SK-N-SH treated with all-trans-retinoic acid at 6 μM for 48 hours (cell line): ENCODE measurements around the gene SH3BP5.

ENCODE experiments used
- ATAC-seq: fragments of 200-7000 bp; cut with Tn5 transposase; 3 replicates; pipeline ENCODE4 v1.9.1; 2020; ENCODE audit warnings: mild to moderate bottlenecking, moderate library complexity
- ARNTL ChIP-seq: fragments of 450-650 bp; formaldehyde crosslinking; IDR thresholded peaks from 2 replicates; pipeline ENCODE4 v1.5.0; 2020; ENCODE audit warnings: low read depth, mild to moderate bottlenecking, moderate library complexity, borderline replicate concordance
- BACH2 ChIP-seq: fragments of 250-450 bp; sonication (Bioruptor Pico); IDR thresholded peaks from 2 replicates; pipeline ENCODE4 v1.9.0; 2021; ENCODE audit warnings: mild to moderate bottlenecking, borderline replicate concordance
- CREB5 ChIP-seq: fragments of 250-450 bp; sonication (Bioruptor Pico); IDR thresholded peaks from 2 replicates; pipeline ENCODE4 v1.5.1; 2020; ENCODE audit warnings: low read depth, mild to moderate bottlenecking, moderate library complexity
- CSDC2 ChIP-seq: fragments of 250-450 bp; sonication (Bioruptor Pico); IDR thresholded peaks from 2 replicates; pipeline ENCODE4 v1.5.0; 2020; ENCODE audit warnings: mild to moderate bottlenecking, moderate library complexity
- ESRRG ChIP-seq: fragments of 250-450 bp; sonication (Bioruptor Pico); IDR thresholded peaks from 2 replicates; pipeline ENCODE4 v1.6.1; 2021; ENCODE audit warnings: mild to moderate bottlenecking
- GLIS3 ChIP-seq: fragments of 250-450 bp; sonication (Bioruptor Pico); IDR thresholded peaks from 2 replicates; pipeline ENCODE4 v1.5.0; 2020; ENCODE audit warnings: mild to moderate bottlenecking, moderate library complexity
- PATZ1 ChIP-seq: fragments of 250-450 bp; sonication (Bioruptor Pico); IDR thresholded peaks from 2 replicates; pipeline ENCODE4 v1.8.0; 2020; ENCODE audit warnings: mild to moderate bottlenecking, moderate library complexity, borderline replicate concordance
- POU6F1 ChIP-seq: fragments of 250-450 bp; sonication (Bioruptor Pico); IDR thresholded peaks from 2 replicates; pipeline ENCODE4 v1.8.0; 2021; ENCODE audit warnings: low read depth, mild to moderate bottlenecking, moderate library complexity, borderline replicate concordance
- PPARA ChIP-seq: fragments of 250-450 bp; sonication (Bioruptor Pico); IDR thresholded peaks from 2 replicates; pipeline ENCODE4 v1.5.0; 2020; ENCODE audit warnings: mild to moderate bottlenecking, borderline replicate concordance
- RARB ChIP-seq: fragments of 250-450 bp; sonication (Bioruptor Pico); IDR thresholded peaks from 2 replicates; pipeline ENCODE4 v1.8.0; 2021; ENCODE audit warnings: mild to moderate bottlenecking, moderate library complexity
- SNAI2 ChIP-seq: fragments of 250-450 bp; sonication (Bioruptor Pico); IDR thresholded peaks from 2 replicates; pipeline ENCODE4 v1.5.0; 2020; ENCODE audit warnings: mild to moderate bottlenecking, moderate library complexity
- TCF4 ChIP-seq: fragments of 250-450 bp; sonication (Bioruptor Pico); IDR thresholded peaks from 2 replicates; pipeline ENCODE4 v1.8.0; 2021; ENCODE audit warnings: mild to moderate bottlenecking, moderate library complexity, borderline replicate concordance
- TOX ChIP-seq: fragments of 250-450 bp; sonication (Bioruptor Pico); IDR thresholded peaks from 2 replicates; pipeline ENCODE4 v1.8.0; 2021; ENCODE audit warnings: mild to moderate bottlenecking, moderate library complexity, borderline replicate concordance
- TSHZ2 ChIP-seq: fragments of 250-450 bp; sonication (Bioruptor Pico); IDR thresholded peaks from 2 replicates; pipeline ENCODE4 v1.5.0; 2020; ENCODE audit warnings: mild to moderate bottlenecking, moderate library complexity
- ZC3H10 ChIP-seq: fragments of 250-450 bp; sonication (Bioruptor Pico); IDR thresholded peaks from 2 replicates; pipeline ENCODE4 v1.5.1; 2021; ENCODE audit warnings: mild to moderate bottlenecking, moderate library complexity
- ZFP3 ChIP-seq: fragments of 250-450 bp; sonication (Bioruptor Pico); IDR thresholded peaks from 2 replicates; pipeline ENCODE4 v1.5.0; 2020; ENCODE audit warnings: mild to moderate bottlenecking, moderate library complexity
- ZNF565 ChIP-seq: fragments of 450-650 bp; formaldehyde crosslinking; conservative IDR thresholded peaks from 2 replicates; pipeline ENCODE4 v1.5.0; 2020; ENCODE audit warnings: low read depth, mild to moderate bottlenecking, moderate library complexity
- ZNF70 ChIP-seq: fragments of 450-650 bp; formaldehyde crosslinking; IDR thresholded peaks from 2 replicates; pipeline ENCODE4 v1.5.0; 2020; ENCODE audit warnings: mild to moderate bottlenecking, moderate library complexity
- ZNF8 ChIP-seq: fragments of 450-650 bp; formaldehyde crosslinking; IDR thresholded peaks from 2 replicates; pipeline ENCODE4 v1.5.0; 2020; ENCODE audit warnings: mild to moderate bottlenecking, moderate library complexity

The SH3BP5 gene

GRCh38 chr3:15243822-15244482 is 88.4 kb downstream of the SH3BP5 start:
- TF ChIP-seq TOX (CRISPR knock-in tag) = no peak
- no peak for TF ChIP-seq CSDC2 (CRISPR knock-in tag)
- no peak for TF ChIP-seq POU6F1
- TF ChIP-seq GLIS3 (CRISPR knock-in tag) = no peak
- TF ChIP-seq ZNF8 (CRISPR knock-in tag) = no peak
- TF ChIP-seq PPARA (CRISPR knock-in tag) = no peak
- TF ChIP-seq TSHZ2 (CRISPR knock-in tag) = no peak
- no peak for TF ChIP-seq ZFP3
- no peak for TF ChIP-seq SNAI2 (CRISPR knock-in tag)
- no peak for TF ChIP-seq TCF4 (CRISPR knock-in tag)
- no peak for TF ChIP-seq ZNF70
- no peak for TF ChIP-seq ZNF565 (CRISPR knock-in tag)
- no peak for TF ChIP-seq ZC3H10
- no peak for ATAC-seq

- TF ChIP-seq PATZ1 (CRISPR knock-in tag) = no peak
- no peak for TF ChIP-seq ZFP3
- TF ChIP-seq BACH2 (CRISPR knock-in tag) = no peak
- TF ChIP-seq TSHZ2 (CRISPR knock-in tag) = no peak
- TF ChIP-seq CSDC2 (CRISPR knock-in tag) = no peak
- no peak for TF ChIP-seq RARB (CRISPR knock-in tag)
- peak; percentile 51; the same call in 2 of the 3 replicates for ATAC-seq
These were observed 91.0 kb downstream of the SH3BP5 start for GRCh38 chr3:15241341-15241740.

- TF ChIP-seq ESRRG (no peak), TCF4 (CRISPR knock-in tag) (no peak), PPARA (CRISPR knock-in tag) (no peak), ARNTL (no peak), TSHZ2 (CRISPR knock-in tag) (no peak), CREB5 (CRISPR knock-in tag) (no peak)
These were observed 103.1 kb downstream of the SH3BP5 start for GRCh38 chr3:15229262-15229661.

More at GRCh38 chr3:15229262-15229661, 103.1 kb downstream of the SH3BP5 start:
- no peak for ATAC-seq
